Neural progenitor cell (in vitro differentiated cells): ENCODE results near the gene LRRC15. TPM values are rescaled to one million over a fixed set of nuclear protein-coding genes. Genes with fewer than 3 reads are reported as not detected.

Experiments used
- DNase-seq: peaks from one replicate; pipeline ENCODE4 v3.0.0-alpha.2; 2016; ENCODE audit warnings: low spot score
- H2AFZ ChIP-seq: fragments of 200-600 bp; sonication (generic); replicated peaks from 2 replicates; pipeline ENCODE4 v1.6.1; 2016; ENCODE audit warnings: antibody characterized with exemption
- H3F3A ChIP-seq: fragments of 200-600 bp; sonication (generic); 2 replicates; pipeline ENCODE4 v1.6.1; 2016; ENCODE audit warnings: antibody characterized with exemption, low read depth
- H3K27ac ChIP-seq: fragments of 200-600 bp; sonication (generic); 2 replicates; pipeline ENCODE4 v1.5.1; 2016; ENCODE audit warnings: mild to moderate bottlenecking
- H3K27me3 ChIP-seq: fragments of 200-600 bp; sonication (generic); 2 replicates; pipeline ENCODE4 v1.6.1; 2016; ENCODE audit warnings: mild to moderate bottlenecking, moderate library complexity
- H3K36me3 ChIP-seq: fragments of 200-600 bp; sonication (generic); 2 replicates; pipeline ENCODE4 v1.5.1; 2016
- H3K4me1 ChIP-seq: fragments of 200-600 bp; sonication (generic); 2 replicates; pipeline ENCODE4 v1.6.1; 2016; ENCODE audit warnings: mixed run types
- H3K4me2 ChIP-seq: fragments of 200-600 bp; sonication (generic); 2 replicates; pipeline ENCODE4 v1.6.1; 2016
- H3K4me3 ChIP-seq: fragments of 200-600 bp; sonication (generic); 2 replicates; pipeline ENCODE4 v1.5.1; 2016
- H3K79me2 ChIP-seq: fragments of 200-600 bp; sonication (generic); 2 replicates; pipeline ENCODE4 v1.6.1; 2016; ENCODE audit warnings: low read depth
- H3K9ac ChIP-seq: fragments of 200-600 bp; sonication (generic); 2 replicates; pipeline ENCODE4 v1.6.1; 2016
- H3K9me3 ChIP-seq: fragments of 200-600 bp; sonication (generic); 2 replicates; pipeline ENCODE4 v1.5.1; 2016; ENCODE audit warnings: low read depth
- H4K20me1 ChIP-seq: fragments of 200-600 bp; sonication (generic); 2 replicates; pipeline ENCODE4 v1.6.1; 2016; ENCODE audit warnings: low read depth
- H3K27ac Mint-ChIP-seq: 3 replicates; pipeline ENCODE4 v1.8.0; 2021; ENCODE audit warnings: mixed read lengths
- H3K27me3 Mint-ChIP-seq: 2 replicates; pipeline ENCODE4 v1.8.0; 2022; ENCODE audit warnings: low read depth, mild to moderate bottlenecking, inconsistent platforms, moderate library complexity, mixed read lengths; ENCODE audit not compliant: insufficient read depth
- H3K36me3 Mint-ChIP-seq: 3 replicates; pipeline ENCODE4 v1.8.0; 2021; ENCODE audit warnings: mixed read lengths
- H3K4me1 Mint-ChIP-seq: 3 replicates; pipeline ENCODE4 v1.8.0; 2021; ENCODE audit warnings: mixed read lengths
- H3K4me3 Mint-ChIP-seq: 3 replicates; pipeline ENCODE4 v1.8.0; 2021; ENCODE audit warnings: mild to moderate bottlenecking, moderate library complexity, mixed read lengths
- H3K9me3 Mint-ChIP-seq: 3 replicates; pipeline ENCODE4 v1.8.0; 2020; ENCODE audit warnings: mixed read lengths
- CTCF ChIP-seq: fragments of 200-600 bp; sonication (generic); IDR thresholded peaks from 2 replicates; pipeline ENCODE4 v1.5.1; 2017; ENCODE audit warnings: antibody characterized with exemption, mild to moderate bottlenecking
- EZH2 ChIP-seq: fragments of 200-600 bp; sonication (generic); IDR thresholded peaks from 2 replicates; pipeline ENCODE4 v1.6.1; 2017; ENCODE audit warnings: antibody characterized with exemption, mild to moderate bottlenecking, moderate library complexity
- EZH2phosphoT487 ChIP-seq: fragments of 200-600 bp; sonication (generic); IDR thresholded peaks from 2 replicates; pipeline ENCODE4 v1.6.1; 2017; ENCODE audit warnings: antibody characterized with exemption
- total RNA-seq: library from RNA; depleted of rRNA; stranded (reverse); fragments of >200 nt; gene quantifications from 2 replicates; pipeline ENCODE4 v1.2.3, GENCODE V29; 2015; ENCODE audit warnings: low replicate concordance

LRRC15 gene
- total RNA-seq, 1 donor from 2014 or later: not detected

- H3F3A ChIP-seq: peaks cover 57% of the 10 kb centered on the region
- H3K36me3 Mint-ChIP-seq: no peaks in the 10 kb centered on the region
- no peaks in the 10 kb centered on the region for H4K20me1 ChIP-seq
- H3K4me3 ChIP-seq: no peak overlapping the region
- DNase-seq: peak; percentile 41
- H3K9ac ChIP-seq: no peak overlapping the region
- no peak overlapping the region for H2AFZ ChIP-seq
- no peaks in the 10 kb centered on the region for H3K9me3 ChIP-seq
- H3K4me1 ChIP-seq: no peaks in the 10 kb centered on the region
- H3K79me2 ChIP-seq: no peaks in the 10 kb centered on the region
- H3K9me3 Mint-ChIP-seq: no peaks in the 10 kb centered on the region
- no peaks in the 10 kb centered on the region for H3K36me3 ChIP-seq
- TF ChIP-seq EZH2phosphoT487: no peak
- no peak for TF ChIP-seq CTCF
- H3K4me3 Mint-ChIP-seq: no peak overlapping the region
- H3K4me1 Mint-ChIP-seq: peaks cover 8% of the 10 kb centered on the region
- peaks cover 33% of the 10 kb centered on the region for H3K27me3 Mint-ChIP-seq
- no peak overlapping the region for H3K4me2 ChIP-seq
- H3K27ac Mint-ChIP-seq: peak overlapping the region; percentile 38
- peaks cover 10% of the 10 kb centered on the region for H3K27me3 ChIP-seq
- no peak overlapping the region for H3K27ac ChIP-seq
Observed at GRCh38 chr3:194328053-194328657, 41.4 kb downstream of the LRRC15 start.

GRCh38 chr3:194327218-194328052, 42.1 kb downstream of the LRRC15 start:
- H3K4me3 ChIP-seq: no peak overlapping the region
- no peak overlapping the region for H3K9ac ChIP-seq
- H3K9me3 Mint-ChIP-seq: no peaks in the 10 kb centered on the region

GRCh38 chr3:194326968-194327217, 42.6 kb downstream of the LRRC15 start:
- peaks cover 50% of the 10 kb centered on the region for H3F3A ChIP-seq
- no peak overlapping the region for H3K27ac ChIP-seq
- no peaks in the 10 kb centered on the region for H3K9me3 ChIP-seq
- no peak for DNase-seq
- H3K4me2 ChIP-seq: no peak overlapping the region
- no peaks in the 10 kb centered on the region for H3K79me2 ChIP-seq
- H3K27me3 ChIP-seq: no peaks in the 10 kb centered on the region
- no peaks in the 10 kb centered on the region for H3K36me3 ChIP-seq
- no peak overlapping the region for H3K4me3 ChIP-seq
- TF ChIP-seq EZH2: no peak
- TF ChIP-seq EZH2phosphoT487: no peak
- no peak for TF ChIP-seq CTCF
- H3K27ac Mint-ChIP-seq: no peak overlapping the region
- H3K9ac ChIP-seq: no peak overlapping the region
- no peaks in the 10 kb centered on the region for H3K4me1 ChIP-seq
- H2AFZ ChIP-seq: no peak overlapping the region
- H3K27me3 Mint-ChIP-seq: peaks cover 26% of the 10 kb centered on the region
- peaks cover 2% of the 10 kb centered on the region for H3K4me1 Mint-ChIP-seq
- H3K9me3 Mint-ChIP-seq: peaks cover 2% of the 10 kb centered on the region
- no peak overlapping the region for H3K4me3 Mint-ChIP-seq
- H3K36me3 Mint-ChIP-seq: no peaks in the 10 kb centered on the region
- H4K20me1 ChIP-seq: no peaks in the 10 kb centered on the region

More at GRCh38 chr3:194327218-194328052, 42.1 kb downstream of the LRRC15 start:
- TF ChIP-seq CTCF (no peak), EZH2 (no peak), EZH2phosphoT487 (no peak)
- no peak overlapping the region for H2AFZ ChIP-seq
- H3K4me2 ChIP-seq: no peak overlapping the region
- H3K36me3 ChIP-seq: no peaks in the 10 kb centered on the region
- no peaks in the 10 kb centered on the region for H3K9me3 ChIP-seq
- Mint-ChIP-seq H3K4me1 (peaks cover 2% of the 10 kb centered on the region), H3K27ac (no peak overlapping the region), H3K4me3 (no peak overlapping the region), H3K36me3 (no peaks in the 10 kb centered on the region), H3K27me3 (peaks cover 29% of the 10 kb centered on the region)
- no peaks in the 10 kb centered on the region for H3K4me1 ChIP-seq
- no peak for DNase-seq
- H3F3A ChIP-seq: peaks cover 51% of the 10 kb centered on the region
- no peaks in the 10 kb centered on the region for H3K79me2 ChIP-seq
- H3K27ac ChIP-seq: no peak overlapping the region
- H4K20me1 ChIP-seq: no peaks in the 10 kb centered on the region
- H3K27me3 ChIP-seq: peaks cover 3% of the 10 kb centered on the region
